Thoracic aorta (tissue), 2 donors: ENCODE data around the gene PIAS4. TPM values are rescaled to one million over a fixed set of nuclear protein-coding genes. Genes with fewer than 3 reads are reported as not detected.

Source experiments
- ATAC-seq: fragments of 150-250 bp; one replicate; pipeline ENCODE4 v1.8.0; 2017; ENCODE audit warnings: low read depth; ENCODE audit not compliant: insufficient number of reproducible peaks, low FRiP score
- DNase-seq: peaks from one replicate; pipeline ENCODE4 v3.0.0-alpha.2; 2020; ENCODE audit warnings: low spot score
- H3K27ac ChIP-seq, 2 donors: fragments of 200-600 bp; sonication (generic); 1 replicate in 1 of 2; 2 replicates in 1 of 2; pipeline ENCODE4 v1.5.1; 2016; ENCODE audit warnings: mild to moderate bottlenecking in 2 of 2, moderate library complexity in 2 of 2
- H3K27me3 ChIP-seq: fragments of 200-600 bp; sonication (generic); replicated peaks from 2 replicates; pipeline ENCODE4 v1.6.0; 2016; ENCODE audit warnings: mild to moderate bottlenecking; ENCODE audit not compliant: insufficient read depth
- H3K36me3 ChIP-seq: fragments of 200-600 bp; sonication (generic); one replicate; pipeline ENCODE4 v1.5.1; 2016
- H3K4me1 ChIP-seq, 2 donors: fragments of 200-600 bp; sonication (generic); 1 replicate in 1 of 2; 2 replicates in 1 of 2; pipeline versions ENCODE4 v1.5.1 to v1.6.0; 2016; ENCODE audit warnings: low read depth in 2 of 2, mild to moderate bottlenecking in 1 of 2; ENCODE audit not compliant: control insufficient read depth in 1 of 2
- H3K4me3 ChIP-seq: fragments of 200-600 bp; sonication (generic); 2 replicates; pipeline ENCODE4 v1.5.1; 2016; ENCODE audit warnings: mild to moderate bottlenecking
- H3K9me3 ChIP-seq: fragments of 200-600 bp; sonication (generic); 2 replicates; pipeline ENCODE4 v1.5.1; 2016
- CTCF ChIP-seq: fragments of 200-600 bp; sonication (generic); IDR thresholded peaks from one replicate; pipeline ENCODE4 v1.5.1; 2019; ENCODE audit warnings: antibody characterized with exemption
- total RNA-seq, 2 donors: library from RNA; depleted of rRNA; stranded (reverse); fragments of >200 nt; gene quantifications; one replicate each; pipeline versions ENCODE4 v1.1.0 to v1.2.3, GENCODE V29; 2016

The PIAS4 gene
- total RNA-seq, 2 donors from 2014 or later: 10.2 to 32.2 TPM

- ATAC-seq (no peak), DNase-seq (no peak)
- peaks cover 47% of the 10 kb centered on the region for H3K36me3 ChIP-seq
- H3K4me1 ChIP-seq: no peaks in the 10 kb centered on the region
- no peak for TF ChIP-seq CTCF
- no peaks in the 10 kb centered on the region for H3K9me3 ChIP-seq
- no peak overlapping the region for H3K4me3 ChIP-seq
- H3K27ac ChIP-seq: no peak overlapping the region
- no peaks in the 10 kb centered on the region for H3K27me3 ChIP-seq
Measured at GRCh38 chr19:4034048-4035017, 26.8 kb downstream of the PIAS4 start.

GRCh38 chr19:4035018-4035566 is 27.6 kb downstream of the PIAS4 start:
- H3K27me3 ChIP-seq: no peaks in the 10 kb centered on the region
- H3K36me3 ChIP-seq: peaks cover 39% of the 10 kb centered on the region
- no peak overlapping the region for H3K4me3 ChIP-seq
- H3K9me3 ChIP-seq: no peaks in the 10 kb centered on the region
- no peak overlapping the region for H3K27ac ChIP-seq
- ATAC-seq (no peak), DNase-seq (no peak)
- no peaks in the 10 kb centered on the region for H3K4me1 ChIP-seq
- TF ChIP-seq CTCF: no peak

DNA sequence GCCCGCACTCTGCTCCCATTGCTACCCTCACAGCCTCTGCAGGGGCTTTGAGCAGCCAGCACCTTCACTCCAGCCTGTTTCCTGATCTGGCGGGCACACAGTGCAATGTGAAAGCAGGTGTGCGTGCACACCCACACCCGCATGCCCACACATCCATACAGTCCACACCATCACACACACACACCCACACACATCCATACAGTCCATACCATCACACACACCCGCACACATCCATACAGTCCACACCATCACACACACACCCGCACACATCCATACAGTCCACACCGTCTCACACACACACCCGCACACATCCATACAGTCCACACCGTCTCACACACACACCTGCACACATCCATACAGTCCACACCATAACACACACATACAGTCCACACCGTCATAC is 28.0 kb downstream of the PIAS4 start:
- Histone ChIP-seq H3K9me3 (no peaks in the 10 kb centered on the region), H3K27me3 (no peaks in the 10 kb centered on the region), H3K36me3 (peaks cover 38% of the 10 kb centered on the region), H3K27ac (no peak overlapping the region), H3K4me3 (no peak overlapping the region), H3K4me1 (no peaks in the 10 kb centered on the region)
- no peak for TF ChIP-seq CTCF
- no peak for DNase-seq
- no peak for ATAC-seq

GRCh38 chr19:4036576-4037300 is 29.2 kb downstream of the PIAS4 start:
- TF ChIP-seq CTCF: no peak
- Histone ChIP-seq H3K27me3 (no peaks in the 10 kb centered on the region), H3K36me3 (peaks cover 29% of the 10 kb centered on the region), H3K4me1 (no peaks in the 10 kb centered on the region), H3K27ac (no peak overlapping the region), H3K4me3 (no peak overlapping the region), H3K9me3 (no peaks in the 10 kb centered on the region)
- no peak for ATAC-seq
- DNase-seq: no peak

GRCh38 chr19:4037301-4037949 is 29.9 kb downstream of the PIAS4 start:
- Histone ChIP-seq H3K36me3 (peaks cover 35% of the 10 kb centered on the region), H3K9me3 (no peaks in the 10 kb centered on the region), H3K4me1 (no peaks in the 10 kb centered on the region), H3K4me3 (no peak overlapping the region), H3K27me3 (no peaks in the 10 kb centered on the region), H3K27ac (no peak overlapping the region)
- no peak for ATAC-seq
- TF ChIP-seq CTCF: no peak
- DNase-seq: no peak
